Measurements from ENCODE around the gene EFHC2. TPM values are rescaled to one million over a fixed set of nuclear protein-coding genes. Genes with fewer than 3 reads are reported as not detected.

Gene EFHC2
- total RNA-seq, 1 experiment from 2014 or later = not detected

DNA sequence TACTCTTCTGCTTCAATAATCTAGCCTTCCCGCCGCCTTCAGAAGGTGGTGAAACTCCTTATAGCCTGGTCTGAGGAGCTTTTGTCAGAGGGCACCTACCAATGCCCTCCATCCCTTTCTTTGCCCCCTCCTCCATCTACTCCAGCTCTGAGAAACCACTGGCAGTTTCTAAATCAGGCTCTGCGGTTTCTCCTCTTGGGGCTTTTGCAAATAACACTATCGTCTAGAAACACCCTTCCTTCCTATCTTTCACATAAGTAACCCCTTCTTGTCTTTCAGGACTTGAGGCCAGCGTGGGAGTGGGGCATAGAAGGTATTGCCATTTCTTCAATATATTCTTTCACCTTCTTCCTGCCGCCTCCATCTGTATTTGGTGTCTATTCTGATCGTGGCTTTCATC is 1.2 kb upstream of the EFHC2 start:
- H3K9ac ChIP-seq (ENCODE audit: low read length) = no peak overlapping the region
- H3K4me1 ChIP-seq (ENCODE audit: control insufficient read depth in 1 of 2, insufficient read depth in 2 of 2, low read length in 2 of 2) = no peaks in the 10 kb centered on the region
- intact Hi-C loops (cut with micrococcal nuclease) = no loop called here
- DNase-seq (ENCODE audit: low read depth, low spot score) (no peak), ATAC-seq (no peak)
- TF ChIP-seq CBX3 (IDR thresholded peaks at IDR 0.05; ENCODE audit: low read depth) (no peak), SP1 (IDR thresholded peaks at IDR 0.05; ENCODE audit: low read depth) (no peak), POLR2A (IDR thresholded peaks at IDR 0.05; ENCODE audit: borderline replicate concordance, extremely low read depth, insufficient read depth, insufficient read length) (no peak), YY1 (IDR thresholded peaks at IDR 0.05; ENCODE audit: extremely low read depth, insufficient replicate concordance, low read depth, low read length) (no peak)
- POLR2A ChIA-PET = no interaction called here
- H3K9me3 ChIP-seq (ENCODE audit: control insufficient read depth in 1 of 2, insufficient read depth in 1 of 2, low read depth in 1 of 2, low read length in 2 of 2) = no peaks in the 10 kb centered on the region
- no peaks in the 10 kb centered on the region for H3K27me3 ChIP-seq (ENCODE audit: insufficient read depth, low read length)
- no peaks in the 10 kb centered on the region for H3K79me2 ChIP-seq (ENCODE audit: insufficient read depth, low read length)
- no peaks in the 10 kb centered on the region for H3K36me3 ChIP-seq (ENCODE audit: control insufficient read depth in 1 of 2, insufficient read depth in 2 of 2, low read length in 2 of 2)
- BruUV-seq (replicated peaks) = no TSS peak
- H2AFZ ChIP-seq (ENCODE audit: low read depth, low read length, poor library complexity, severe bottlenecking) = no peak overlapping the region
- CTCF ChIA-PET = no interaction called here
- no peaks in the 10 kb centered on the region for H3K9me2 ChIP-seq (ENCODE audit: insufficient read depth)
- H3K4me2 ChIP-seq (ENCODE audit: low read length) = no peak overlapping the region
- RAD21 ChIA-PET (ENCODE audit: low non-redundant PET in 1 of 2, low total read pairs in 2 of 2, uncharacterized antibody in 2 of 2, unreplicated experiment in 2 of 2) = no interaction called here
- H4K20me1 ChIP-seq (ENCODE audit: insufficient read depth) = no peaks in the 10 kb centered on the region
- H3K4me3 ChIP-seq (replicated peaks in 1 of 2; ENCODE audit: low read depth in 1 of 2, low read length in 2 of 2) = no peak overlapping the region
- H3K27ac ChIP-seq (ENCODE audit: low read depth, low read length) = no peak overlapping the region

DNA sequence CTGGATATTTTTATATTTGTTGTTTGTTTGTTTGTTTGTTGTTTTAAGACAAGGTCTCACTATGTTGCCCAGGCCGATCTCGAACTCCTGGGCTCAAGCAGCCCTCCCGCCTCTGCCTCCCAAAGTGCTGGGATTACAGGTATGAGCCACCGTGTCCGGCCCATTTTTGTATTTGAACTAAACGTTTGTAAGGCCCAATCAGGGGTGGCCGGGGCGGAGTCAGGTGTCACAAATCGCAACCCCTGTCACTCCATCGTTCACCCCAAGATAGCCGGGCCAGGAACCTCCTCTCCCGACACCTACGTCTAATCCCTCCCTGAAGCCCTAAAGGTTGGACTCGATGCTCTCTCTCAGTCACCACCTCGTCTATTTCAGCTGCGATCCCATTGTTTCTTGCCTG is 722 bp upstream of the EFHC2 start:
- Histone ChIP-seq H3K9me3 (ENCODE audit: control insufficient read depth in 1 of 2, insufficient read depth in 1 of 2, low read depth in 1 of 2, low read length in 2 of 2) (no peaks in the 10 kb centered on the region), H2AFZ (ENCODE audit: low read depth, low read length, poor library complexity, severe bottlenecking) (no peak overlapping the region), H3K4me3 (replicated peaks in 1 of 2; ENCODE audit: low read depth in 1 of 2, low read length in 2 of 2) (no peak overlapping the region), H3K9ac (ENCODE audit: low read length) (no peak overlapping the region), H3K4me2 (ENCODE audit: low read length) (no peak overlapping the region), H3K79me2 (ENCODE audit: insufficient read depth, low read length) (no peaks in the 10 kb centered on the region), H3K9me2 (ENCODE audit: insufficient read depth) (no peaks in the 10 kb centered on the region), H3K27me3 (ENCODE audit: insufficient read depth, low read length) (no peaks in the 10 kb centered on the region), H4K20me1 (ENCODE audit: insufficient read depth) (no peaks in the 10 kb centered on the region), H3K27ac (ENCODE audit: low read depth, low read length) (no peak overlapping the region), H3K36me3 (ENCODE audit: control insufficient read depth in 1 of 2, insufficient read depth in 2 of 2, low read length in 2 of 2) (no peaks in the 10 kb centered on the region), H3K4me1 (ENCODE audit: control insufficient read depth in 1 of 2, insufficient read depth in 2 of 2, low read length in 2 of 2) (no peaks in the 10 kb centered on the region)
- no TSS peak for BruUV-seq (replicated peaks)
- ATAC-seq = no peak
- ChIA-PET POLR2A (no interaction called here), CTCF (no interaction called here), RAD21 (ENCODE audit: low non-redundant PET in 1 of 2, low total read pairs in 2 of 2, uncharacterized antibody in 2 of 2, unreplicated experiment in 2 of 2) (no interaction called here)
- no peak for DNase-seq (ENCODE audit: low read depth, low spot score)
- intact Hi-C loops (cut with micrococcal nuclease) = no loop called here
- TF ChIP-seq ZNF274 (IDR thresholded peaks at IDR 0.05; ENCODE audit: low read depth, low read length) (no peak), SP1 (IDR thresholded peaks at IDR 0.05; ENCODE audit: low read depth) (no peak), JUND (IDR thresholded peaks at IDR 0.05) (no peak), POLR2A (IDR thresholded peaks at IDR 0.05; ENCODE audit: borderline replicate concordance, extremely low read depth, insufficient read depth, insufficient read length) (no peak), SIN3A (IDR thresholded peaks at IDR 0.05; ENCODE audit: low read depth) (no peak), CEBPB (IDR thresholded peaks at IDR 0.05; ENCODE audit: low read depth) (no peak), FOSL1 (IDR thresholded peaks at IDR 0.05; ENCODE audit: low read depth) (no peak), SRF (IDR thresholded peaks at IDR 0.05; ENCODE audit: low read depth) (no peak), ELF1 (IDR thresholded peaks at IDR 0.05; ENCODE audit: borderline replicate concordance, low read depth) (no peak), ZFX (IDR thresholded peaks at IDR 0.05) (no peak), EGR1 (IDR thresholded peaks at IDR 0.05; ENCODE audit: low read depth) (no peak), EZH2 (IDR thresholded peaks at IDR 0.05) (no peak)
- TF ChIP-seq, protein P1, sequence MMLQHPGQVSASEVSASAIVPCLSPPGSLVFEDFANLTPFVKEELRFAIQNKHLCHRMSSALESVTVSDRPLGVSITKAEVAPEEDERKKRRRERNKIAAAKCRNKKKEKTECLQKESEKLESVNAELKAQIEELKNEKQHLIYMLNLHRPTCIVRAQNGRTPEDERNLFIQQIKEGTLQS (IDR thresholded peaks at IDR 0.05) = no peak
- TF ChIP-seq, protein P2, sequence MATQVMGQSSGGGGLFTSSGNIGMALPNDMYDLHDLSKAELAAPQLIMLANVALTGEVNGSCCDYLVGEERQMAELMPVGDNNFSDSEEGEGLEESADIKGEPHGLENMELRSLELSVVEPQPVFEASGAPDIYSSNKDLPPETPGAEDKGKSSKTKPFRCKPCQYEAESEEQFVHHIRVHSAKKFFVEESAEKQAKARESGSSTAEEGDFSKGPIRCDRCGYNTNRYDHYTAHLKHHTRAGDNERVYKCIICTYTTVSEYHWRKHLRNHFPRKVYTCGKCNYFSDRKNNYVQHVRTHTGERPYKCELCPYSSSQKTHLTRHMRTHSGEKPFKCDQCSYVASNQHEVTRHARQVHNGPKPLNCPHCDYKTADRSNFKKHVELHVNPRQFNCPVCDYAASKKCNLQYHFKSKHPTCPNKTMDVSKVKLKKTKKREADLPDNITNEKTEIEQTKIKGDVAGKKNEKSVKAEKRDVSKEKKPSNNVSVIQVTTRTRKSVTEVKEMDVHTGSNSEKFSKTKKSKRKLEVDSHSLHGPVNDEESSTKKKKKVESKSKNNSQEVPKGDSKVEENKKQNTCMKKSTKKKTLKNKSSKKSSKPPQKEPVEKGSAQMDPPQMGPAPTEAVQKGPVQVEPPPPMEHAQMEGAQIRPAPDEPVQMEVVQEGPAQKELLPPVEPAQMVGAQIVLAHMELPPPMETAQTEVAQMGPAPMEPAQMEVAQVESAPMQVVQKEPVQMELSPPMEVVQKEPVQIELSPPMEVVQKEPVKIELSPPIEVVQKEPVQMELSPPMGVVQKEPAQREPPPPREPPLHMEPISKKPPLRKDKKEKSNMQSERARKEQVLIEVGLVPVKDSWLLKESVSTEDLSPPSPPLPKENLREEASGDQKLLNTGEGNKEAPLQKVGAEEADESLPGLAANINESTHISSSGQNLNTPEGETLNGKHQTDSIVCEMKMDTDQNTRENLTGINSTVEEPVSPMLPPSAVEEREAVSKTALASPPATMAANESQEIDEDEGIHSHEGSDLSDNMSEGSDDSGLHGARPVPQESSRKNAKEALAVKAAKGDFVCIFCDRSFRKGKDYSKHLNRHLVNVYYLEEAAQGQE (IDR thresholded peaks at IDR 0.05; ENCODE audit: low read depth) = no peak
- TF ChIP-seq, protein P3, sequence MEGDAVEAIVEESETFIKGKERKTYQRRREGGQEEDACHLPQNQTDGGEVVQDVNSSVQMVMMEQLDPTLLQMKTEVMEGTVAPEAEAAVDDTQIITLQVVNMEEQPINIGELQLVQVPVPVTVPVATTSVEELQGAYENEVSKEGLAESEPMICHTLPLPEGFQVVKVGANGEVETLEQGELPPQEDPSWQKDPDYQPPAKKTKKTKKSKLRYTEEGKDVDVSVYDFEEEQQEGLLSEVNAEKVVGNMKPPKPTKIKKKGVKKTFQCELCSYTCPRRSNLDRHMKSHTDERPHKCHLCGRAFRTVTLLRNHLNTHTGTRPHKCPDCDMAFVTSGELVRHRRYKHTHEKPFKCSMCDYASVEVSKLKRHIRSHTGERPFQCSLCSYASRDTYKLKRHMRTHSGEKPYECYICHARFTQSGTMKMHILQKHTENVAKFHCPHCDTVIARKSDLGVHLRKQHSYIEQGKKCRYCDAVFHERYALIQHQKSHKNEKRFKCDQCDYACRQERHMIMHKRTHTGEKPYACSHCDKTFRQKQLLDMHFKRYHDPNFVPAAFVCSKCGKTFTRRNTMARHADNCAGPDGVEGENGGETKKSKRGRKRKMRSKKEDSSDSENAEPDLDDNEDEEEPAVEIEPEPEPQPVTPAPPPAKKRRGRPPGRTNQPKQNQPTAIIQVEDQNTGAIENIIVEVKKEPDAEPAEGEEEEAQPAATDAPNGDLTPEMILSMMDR (IDR thresholded peaks at IDR 0.05 in 2 of 3, conservative IDR thresholded peaks at IDR 0.05 in 1 of 3; ENCODE audit: borderline replicate concordance in 1 of 3, insufficient read depth in 1 of 3, low read depth in 2 of 3, low read length in 2 of 3) = no peak
- TF ChIP-seq, protein P4, sequence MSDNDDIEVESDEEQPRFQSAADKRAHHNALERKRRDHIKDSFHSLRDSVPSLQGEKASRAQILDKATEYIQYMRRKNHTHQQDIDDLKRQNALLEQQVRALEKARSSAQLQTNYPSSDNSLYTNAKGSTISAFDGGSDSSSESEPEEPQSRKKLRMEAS (IDR thresholded peaks at IDR 0.05) = no peak
